Psoas muscle (tissue), 8 donors: Measurements from ENCODE around the gene FLYWCH1. TPM values are rescaled to one million over a fixed set of nuclear protein-coding genes. Genes with fewer than 3 reads are reported as not detected.
"Not testable (repeated sequence)": the region's sequence is repeated elsewhere in the genome, so short reads cannot be mapped to it uniquely, and the experiment has no call there.

ENCODE experiments used
- ATAC-seq, 4 donors: fragments of 200-7000 bp; cut with Tn5 transposase; one replicate each; pipeline ENCODE4 v1.9.1; 2020; ENCODE audit warnings: moderate library complexity in 3 of 4, mild to moderate bottlenecking in 2 of 4
- DNase-seq, 2 donors: peaks; one replicate each; pipeline ENCODE4 v3.0.0-alpha.2; 2020
- H3K27ac ChIP-seq: fragments of 200-600 bp; one replicate; pipeline ENCODE4 v1.8.0; 2022
- H3K27me3 ChIP-seq, 3 donors: fragments of 200-600 bp in 1 of 3; one replicate each; pipeline versions ENCODE4 v1.6.1 to v1.8.0; 2013 to 2022; ENCODE audit warnings: low read length in 2 of 3, mild to moderate bottlenecking in 2 of 3, moderate library complexity in 1 of 3; ENCODE audit not compliant: insufficient read depth in 3 of 3
- H3K36me3 ChIP-seq, 2 donors: fragments of 200-600 bp in 1 of 2; one replicate each; pipeline versions ENCODE4 v1.6.1 to v1.8.0; 2013 to 2022; ENCODE audit warnings: low read depth in 1 of 2, mild to moderate bottlenecking in 1 of 2, moderate library complexity in 1 of 2; ENCODE audit not compliant: insufficient read depth in 1 of 2
- H3K4me1 ChIP-seq: fragments of 200-600 bp; one replicate; pipeline ENCODE4 v1.8.0; 2022
- H3K4me3 ChIP-seq: fragments of 200-600 bp; one replicate; pipeline ENCODE4 v1.8.0; 2022; ENCODE audit warnings: mild to moderate bottlenecking
- H3K9me3 ChIP-seq: fragments of 200-600 bp; one replicate; pipeline ENCODE4 v1.8.0; 2022
- WGBS, 3 donors: extraction: QIAGEN DNeasy Blood & Tissue Kit; methylation state at CpG; one replicate each; pipeline versions ENCODE4 v1.1.6 to v1.1.7; 2013; 5-methylcytosine and 5-hydroxymethylcytosine counted together
- intact Hi-C, 2 donors: fragments of 100-400 bp; cut with DNase I; formaldehyde crosslinking; loops; one replicate each; pipeline versions ENCODE4 v1.11.0 to v1.14.2; 2022
- polyA plus RNA-seq, 3 donors: library from polyadenylated mRNA; stranded (reverse); fragments of 200-250 nt; gene quantifications; one replicate each; pipeline ENCODE4 v1.2.3, GENCODE V29; 2013
- total RNA-seq, 4 donors: library from RNA; stranded (reverse); fragmentation: NEBNext Ultra II Directional in 2 of 4; extraction: Animal tissue kit (Norgen Biotek cat#: 25700) in 2 of 4; gene quantifications; one replicate each; pipeline versions ENCODE4 v1.2.1 to v1.2.4, GENCODE V29; 2021 to 2023
- TF ChIP-seq, protein P1 (sequence below): fragments of 200-600 bp; IDR thresholded peaks from one replicate; pipeline ENCODE4 v1.8.0; 2022; ENCODE audit warnings: antibody characterized with exemption
- donor health status: healthy with polysubstance abuse.
- donor health status: DM: no; HTN: no; CAD: no; lungs with moderate emphysema.
- donor health status: Bipolar disorder and iron deficiency.
- donor health status: healthy.
- donor health status: DM: yes; HTN: yes; CAD: no.
- donor health status: DM: no; HTN: no; CAD: no.
- donor health status: DM: no; HTN: no; CAD: no.
- donor health status: DM: yes; HTN: yes; CAD: no.

The FLYWCH1 gene
- total and polyA plus RNA-seq, 7 donors = 21.2 to 65.2 (median 38.2) TPM

DNA sequence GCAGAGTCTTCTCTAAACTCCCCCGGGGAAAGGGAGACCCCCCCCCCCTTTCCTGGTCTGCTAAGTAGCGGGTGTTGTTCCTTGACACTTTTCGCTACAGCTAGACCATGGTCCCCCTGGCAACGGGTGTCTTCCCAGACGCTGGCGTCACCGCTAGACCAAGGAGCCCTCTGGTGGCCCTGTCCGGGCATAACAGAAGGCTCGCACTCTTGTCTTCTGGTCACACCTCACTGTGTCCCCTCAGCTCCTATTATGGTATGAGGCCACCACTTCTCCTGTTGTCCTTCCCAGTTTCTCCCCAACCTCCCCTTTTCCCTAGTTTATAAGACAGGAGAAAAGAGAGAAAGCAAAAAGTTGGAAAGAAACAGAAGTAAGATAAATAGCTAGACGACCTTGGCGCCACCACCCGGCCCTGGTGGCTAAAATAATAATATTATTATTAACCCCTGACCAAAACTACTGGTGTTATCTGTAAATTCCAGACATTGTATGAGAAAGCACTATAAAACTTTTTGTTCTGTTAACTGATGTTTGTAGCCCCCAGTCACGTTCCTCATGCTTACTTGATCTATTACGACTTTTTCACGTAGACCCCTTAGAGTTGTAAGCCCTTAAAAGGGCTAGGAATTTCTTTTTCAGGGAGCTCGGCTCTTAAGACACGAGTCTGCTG lies 4.5 kb upstream of the FLYWCH1 start:
- intact Hi-C loops, ATAC-seq, H3K27me3 ChIP-seq, H3K4me3 ChIP-seq, H3K9me3 ChIP-seq, H3K36me3 ChIP-seq: not testable (repeated sequence)
- DNase-seq = peak; percentile 52 to 74
- H3K4me1 ChIP-seq = peaks cover 11% of the 10 kb centered on the region
- peak overlapping the region; percentile 58 for H3K27ac ChIP-seq
- WGBS, 3 donors = 18 to 25% (median 19%) methylated on average over 16 to 17 of the region's 17 CpGs
- TF ChIP-seq, protein P1, sequence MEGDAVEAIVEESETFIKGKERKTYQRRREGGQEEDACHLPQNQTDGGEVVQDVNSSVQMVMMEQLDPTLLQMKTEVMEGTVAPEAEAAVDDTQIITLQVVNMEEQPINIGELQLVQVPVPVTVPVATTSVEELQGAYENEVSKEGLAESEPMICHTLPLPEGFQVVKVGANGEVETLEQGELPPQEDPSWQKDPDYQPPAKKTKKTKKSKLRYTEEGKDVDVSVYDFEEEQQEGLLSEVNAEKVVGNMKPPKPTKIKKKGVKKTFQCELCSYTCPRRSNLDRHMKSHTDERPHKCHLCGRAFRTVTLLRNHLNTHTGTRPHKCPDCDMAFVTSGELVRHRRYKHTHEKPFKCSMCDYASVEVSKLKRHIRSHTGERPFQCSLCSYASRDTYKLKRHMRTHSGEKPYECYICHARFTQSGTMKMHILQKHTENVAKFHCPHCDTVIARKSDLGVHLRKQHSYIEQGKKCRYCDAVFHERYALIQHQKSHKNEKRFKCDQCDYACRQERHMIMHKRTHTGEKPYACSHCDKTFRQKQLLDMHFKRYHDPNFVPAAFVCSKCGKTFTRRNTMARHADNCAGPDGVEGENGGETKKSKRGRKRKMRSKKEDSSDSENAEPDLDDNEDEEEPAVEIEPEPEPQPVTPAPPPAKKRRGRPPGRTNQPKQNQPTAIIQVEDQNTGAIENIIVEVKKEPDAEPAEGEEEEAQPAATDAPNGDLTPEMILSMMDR = peak; percentile 54

- TF ChIP-seq, protein P1 = no peak
- Histone ChIP-seq H3K27ac (no peak overlapping the region), H3K27me3 (no peaks in the 10 kb centered on the region), H3K9me3 (no peaks in the 10 kb centered on the region), H3K36me3 (peaks cover 0 to 13% of the 10 kb centered on the region in 2 donors), H3K4me3 (no peak overlapping the region), H3K4me1 (peaks cover 24% of the 10 kb centered on the region)
- DNase-seq (no peak), ATAC-seq (no peak)
- WGBS, 3 donors = 49 to 51% (median 50%) methylated on average over 5 of the region's 5 CpGs
- intact Hi-C loops = no loop called here
Measured at GRCh38 chr16:2910441-2910969, 1.2 kb upstream of the FLYWCH1 start.

DNA sequence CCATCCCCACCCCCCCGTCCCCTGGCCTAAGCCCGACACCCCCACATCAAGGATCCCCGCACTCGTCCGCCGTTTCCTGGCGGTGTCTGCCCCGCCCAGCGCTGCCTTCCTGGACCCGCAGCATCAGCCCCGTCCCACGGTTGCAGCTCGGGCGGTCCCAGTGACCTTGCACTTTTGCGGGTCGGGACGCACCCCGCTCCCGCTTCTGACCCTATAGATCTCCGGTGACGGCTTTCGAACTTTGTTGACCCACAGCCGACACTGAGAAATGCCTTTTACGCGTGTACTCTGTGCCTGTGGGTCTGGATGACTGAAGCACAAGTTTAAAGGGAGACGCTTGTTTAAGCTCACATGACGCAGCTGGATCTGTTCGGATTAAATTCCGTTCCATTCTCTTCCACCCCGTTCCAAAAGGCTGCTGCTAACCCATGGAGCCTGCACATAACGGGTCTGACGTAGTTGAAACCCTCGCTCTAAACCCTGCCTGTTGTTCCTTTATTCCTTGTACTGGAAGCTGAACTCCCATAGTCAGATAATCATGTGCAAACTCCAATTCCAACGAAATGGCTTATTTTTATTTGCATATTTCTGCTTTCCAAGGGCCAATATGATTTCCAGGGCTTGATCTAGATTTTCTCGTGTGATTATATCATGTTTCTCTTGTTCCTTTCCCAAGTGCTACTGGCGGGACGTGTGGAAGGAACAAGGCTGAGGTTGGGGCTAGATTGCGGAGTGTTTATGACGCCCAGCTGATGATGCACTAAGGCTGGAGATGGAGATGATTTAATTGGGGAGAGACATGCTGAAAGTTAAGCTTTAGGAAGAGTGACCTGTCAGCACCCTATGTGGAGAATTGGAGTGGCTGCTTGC lies 834 bp downstream of the FLYWCH1 start:
- peaks cover 0 to 33% of the 10 kb centered on the region in 2 donors for H3K36me3 ChIP-seq
- peak in 1 of 2 donors; percentile 72 for DNase-seq
- H3K9me3 ChIP-seq = no peaks in the 10 kb centered on the region
- intact Hi-C loops = no loop called here
- 2 to 4% (median 2%) methylated on average over 37 to 39 of the region's 39 CpGs for WGBS, 3 donors
- peaks cover 24% of the 10 kb centered on the region for H3K4me1 ChIP-seq
- ATAC-seq = peak; percentile 14 to 51 (median 28)
- TF ChIP-seq, protein P1 = no peak
- H3K27me3 ChIP-seq = no peaks in the 10 kb centered on the region
- H3K27ac ChIP-seq = peak overlapping the region; percentile 95
- peak overlapping the region; percentile 93 for H3K4me3 ChIP-seq

- Histone ChIP-seq H3K4me1 (peaks cover 24% of the 10 kb centered on the region), H3K9me3 (no peaks in the 10 kb centered on the region), H3K36me3 (peaks cover 0 to 38% of the 10 kb centered on the region in 2 donors), H3K27ac (peak overlapping the region; percentile 95), H3K27me3 (no peaks in the 10 kb centered on the region), H3K4me3 (peak overlapping the region; percentile 93)
- DNase-seq (no peak), ATAC-seq (no peak)
- 87 to 94% (median 88%) methylated on average over 7 of the region's 7 CpGs for WGBS, 3 donors
- TF ChIP-seq, protein P1 = no peak
- intact Hi-C loops = no loop called here
Measured at GRCh38 chr16:2913603-2914002, 1.9 kb downstream of the FLYWCH1 start.
